H54 (cell line): ENCODE results near the gene SLC12A6.
"Not testable (repeated sequence)": the region's sequence is repeated elsewhere in the genome, so short reads cannot be mapped to it uniquely, and the experiment has no call there.

Experiments
- DNase-seq: peaks from one replicate; pipeline ENCODE4 v3.0.0; 2011; ENCODE audit warnings: low spot score, mixed read lengths; ENCODE audit not compliant: insufficient read length
- FAIRE-seq: peaks from 3 replicates; lab custom pipeline; 2011; peaks lifted over from hg19 to GRCh38; lab: Jason Lieb, UNC
- POLR2A ChIP-seq: IDR thresholded peaks from 2 replicates; pipeline ENCODE4 v1.6.1; 2011; ENCODE audit warnings: low read depth, mild to moderate bottlenecking, low read length

The SLC12A6 gene

GRCh38 chr15:34347951-34348638, 10.5 kb upstream of the SLC12A6 start:
- no peak for FAIRE-seq
- no peak for TF ChIP-seq POLR2A
- no peak for DNase-seq

- TF ChIP-seq POLR2A, result peak; percentile 77
- FAIRE-seq, result peak; percentile 83
- peak; percentile 67 for DNase-seq
These were observed 5.4 kb upstream of the SLC12A6 start, which contains the start of the genes NOP10 and NUTM1 for GRCh38 chr15:34342737-34343575. TSS of gene NOP10 (minus strand) at chr15:34343136. CDS start at chr15:34343073, 63 bp downstream. TSS of gene NUTM1 (plus strand) at chr15:34343315. CDS start at chr15:34343697, 382 bp downstream.

GRCh38 chr15:34342213-34342736, 4.7 kb upstream of the SLC12A6 start:
- DNase-seq, FAIRE-seq: not testable (repeated sequence)

GRCh38 chr15:34341381-34342212, 4.0 kb upstream of the SLC12A6 start:
- FAIRE-seq (no peak), DNase-seq (no peak)
- TF ChIP-seq POLR2A, result no peak

GRCh38 chr15:34339946-34340345, 2.4 kb upstream of the SLC12A6 start:
- FAIRE-seq, result no peak
- no peak for DNase-seq
- no peak for TF ChIP-seq POLR2A

- FAIRE-seq, result no peak
- no peak for DNase-seq
- no peak for TF ChIP-seq POLR2A
These were observed 766 bp upstream of the SLC12A6 start for GRCh38 chr15:34338347-34338746.

- no peak for FAIRE-seq
- DNase-seq, result no peak
- no peak for TF ChIP-seq POLR2A
These were observed 507 bp downstream of the SLC12A6 start for GRCh38 chr15:34336991-34337556.

GRCh38 chr15:34336231-34336990, 1.2 kb downstream of the SLC12A6 start:
- DNase-seq (no peak), FAIRE-seq (no peak)
- TF ChIP-seq POLR2A, result no peak

GRCh38 chr15:34335176-34336032, 2.2 kb downstream of the SLC12A6 start:
- DNase-seq (no peak), FAIRE-seq (peak; percentile 70)
- no peak for TF ChIP-seq POLR2A

GRCh38 chr15:34334672-34335071, 2.9 kb downstream of the SLC12A6 start:
- FAIRE-seq (no peak), DNase-seq (no peak)
- TF ChIP-seq POLR2A, result no peak

- TF ChIP-seq POLR2A, result no peak
- FAIRE-seq, result no peak
- DNase-seq, result no peak
These were observed 4.9 kb downstream of the SLC12A6 start for GRCh38 chr15:34332553-34333120.
